GM23338 (cell line): ENCODE measurements around the gene COG2. TPM values are rescaled to one million over a fixed set of nuclear protein-coding genes. Genes with fewer than 3 reads are reported as not detected.

Source experiments
- ATAC-seq: fragments of 200-7000 bp; cut with Tn5 transposase; 3 replicates; pipeline ENCODE4 v1.9.1; 2020
- DNase-seq: peaks from one replicate; pipeline ENCODE4 v3.0.0-alpha.2; 2015; ENCODE audit warnings: low spot score
- H2AFZ ChIP-seq: fragments of 200-600 bp; sonication (generic); 2 replicates; pipeline ENCODE4 v1.8.0; 2016; ENCODE audit warnings: antibody characterized with exemption, mild to moderate bottlenecking, moderate library complexity
- H3F3A ChIP-seq: fragments of 200-600 bp; sonication (generic); replicated peaks from 2 replicates; pipeline ENCODE4 v1.8.0; 2017; ENCODE audit warnings: antibody characterized with exemption, mixed run types, low read depth
- H3K27ac ChIP-seq: fragments of 200-600 bp; sonication (generic); 2 replicates; pipeline ENCODE4 v1.6.1; 2016; ENCODE audit warnings: low read depth
- H3K27me3 ChIP-seq: fragments of 200-600 bp; sonication (generic); 2 replicates; pipeline ENCODE4 v1.8.0; 2016; ENCODE audit warnings: mild to moderate bottlenecking, mixed run types, moderate library complexity; ENCODE audit not compliant: insufficient read depth
- H3K36me3 ChIP-seq: fragments of 200-600 bp; sonication (generic); 2 replicates; pipeline ENCODE4 v1.8.0; 2016; ENCODE audit warnings: mild to moderate bottlenecking; ENCODE audit not compliant: insufficient read depth
- H3K4me1 ChIP-seq: fragments of 200-600 bp; sonication (generic); 2 replicates; pipeline ENCODE4 v1.8.0; 2016; ENCODE audit warnings: mild to moderate bottlenecking, moderate library complexity; ENCODE audit not compliant: insufficient read depth
- H3K4me2 ChIP-seq: fragments of 200-600 bp; sonication (generic); 2 replicates; pipeline ENCODE4 v1.7.1; 2017; ENCODE audit warnings: mixed run types
- H3K4me3 ChIP-seq: fragments of 200-600 bp; sonication (generic); 2 replicates; pipeline ENCODE4 v1.6.1; 2016; ENCODE audit warnings: mixed run types
- H3K79me2 ChIP-seq: fragments of 200-600 bp; sonication (generic); replicated peaks from 2 replicates; pipeline ENCODE4 v1.8.0; 2017; ENCODE audit warnings: mild to moderate bottlenecking; ENCODE audit not compliant: insufficient read depth
- H3K9me2 ChIP-seq: fragments of 200-600 bp; sonication (generic); 2 replicates; pipeline ENCODE4 v1.8.0; 2017; ENCODE audit not compliant: insufficient read depth
- H4K20me1 ChIP-seq: fragments of 200-600 bp; sonication (generic); replicated peaks from 2 replicates; pipeline ENCODE4 v1.8.0; 2017; ENCODE audit warnings: mild to moderate bottlenecking; ENCODE audit not compliant: insufficient read depth
- H3K27ac Mint-ChIP-seq: 2 replicates; pipeline ENCODE4 v1.8.0; 2020; ENCODE audit warnings: inconsistent platforms, mild to moderate bottlenecking, moderate library complexity, mixed read lengths
- H3K27me3 Mint-ChIP-seq: 3 replicates; pipeline ENCODE4 v1.8.0; 2022; ENCODE audit warnings: low read depth, mild to moderate bottlenecking, moderate library complexity, mixed read lengths, inconsistent platforms; ENCODE audit not compliant: insufficient read depth, poor library complexity
- H3K36me3 Mint-ChIP-seq: 3 replicates; pipeline ENCODE4 v1.8.0; 2021; ENCODE audit warnings: low read depth, mild to moderate bottlenecking, inconsistent platforms, moderate library complexity, mixed read lengths
- H3K4me1 Mint-ChIP-seq: 3 replicates; pipeline ENCODE4 v1.8.0; 2020; ENCODE audit warnings: mild to moderate bottlenecking, inconsistent platforms, mixed read lengths
- H3K4me3 Mint-ChIP-seq: 3 replicates; pipeline ENCODE4 v1.8.0; 2021; ENCODE audit warnings: moderate library complexity, mild to moderate bottlenecking, inconsistent platforms, mixed read lengths
- H3K9me3 Mint-ChIP-seq: 3 replicates; pipeline ENCODE4 v1.8.0; 2020; ENCODE audit warnings: moderate library complexity, mild to moderate bottlenecking, inconsistent platforms, mixed read lengths
- CREB1 ChIP-seq: fragments of 250-450 bp; sonication (Bioruptor Pico); IDR thresholded peaks from 2 replicates; pipeline ENCODE4 v1.5.0; 2020; ENCODE audit warnings: low read depth, mild to moderate bottlenecking, moderate library complexity
- CTCF ChIP-seq, 2 experiments: fragments of 200-600 bp in 1 of 2; sonication (generic) in 1 of 2; conservative IDR thresholded peaks; 2 replicates each; pipeline versions ENCODE4 v1.5.1 to v1.6.1; 2016 to 2017; ENCODE audit warnings: antibody characterized with exemption in 2 of 2, low read depth in 2 of 2, mild to moderate bottlenecking in 2 of 2, moderate library complexity in 1 of 2
- ETS1 ChIP-seq: IDR thresholded peaks from 2 replicates; pipeline ENCODE4 v1.6.1; 2016; ENCODE audit warnings: antibody characterized with exemption
- EZH2 ChIP-seq: fragments of 200-600 bp; sonication (generic); IDR thresholded peaks from one replicate; pipeline ENCODE4 v1.8.0; 2017; ENCODE audit warnings: antibody characterized with exemption, mild to moderate bottlenecking, low read depth; ENCODE audit not compliant: unreplicated experiment
- EZH2phosphoT487 ChIP-seq: fragments of 200-600 bp; sonication (generic); IDR thresholded peaks from one replicate; pipeline ENCODE4 v1.8.1; 2018; ENCODE audit warnings: antibody characterized with exemption; ENCODE audit not compliant: unreplicated experiment
- JUNB ChIP-seq: IDR thresholded peaks from one replicate; pipeline ENCODE4 v1.6.1; 2016; ENCODE audit warnings: antibody characterized with exemption; ENCODE audit not compliant: unreplicated experiment
- NANOG ChIP-seq: IDR thresholded peaks from 2 replicates; pipeline ENCODE4 v1.6.1; 2016; ENCODE audit warnings: antibody characterized with exemption, borderline replicate concordance
- POLR2AphosphoS5 ChIP-seq: IDR thresholded peaks from 2 replicates; pipeline ENCODE4 v1.6.1; 2016; ENCODE audit warnings: antibody characterized with exemption, low read depth
- REST ChIP-seq: IDR thresholded peaks from one replicate; pipeline ENCODE4 v1.6.1; 2018; ENCODE audit warnings: antibody characterized with exemption; ENCODE audit not compliant: unreplicated experiment
- STAT1 ChIP-seq: IDR thresholded peaks from one replicate; pipeline ENCODE4 v1.6.1; 2016; ENCODE audit warnings: antibody characterized with exemption; ENCODE audit not compliant: unreplicated experiment
- ZNF114 ChIP-seq: fragments of 250-450 bp; sonication (Bioruptor Pico); IDR thresholded peaks from 2 replicates; pipeline ENCODE4 v1.5.0; 2020; ENCODE audit warnings: mild to moderate bottlenecking, moderate library complexity
- ZNF331 ChIP-seq: fragments of 250-450 bp; sonication (Bioruptor Pico); IDR thresholded peaks from 2 replicates; pipeline ENCODE4 v1.5.0; 2020; ENCODE audit warnings: low read depth, mild to moderate bottlenecking, moderate library complexity
- ZNF462 ChIP-seq: fragments of 250-450 bp; sonication (Bioruptor Pico); IDR thresholded peaks from 2 replicates; pipeline ENCODE4 v1.5.0; 2020; ENCODE audit warnings: mild to moderate bottlenecking, moderate library complexity
- polyA plus RNA-seq: library from polyadenylated mRNA; unstranded; fragments of >200 nt; fragmentation: Nextera tagmentation; extraction: Ambion mirVana; gene quantifications from 2 replicates; pipeline ENCODE4 v1.2.1, GENCODE V29; 2016
- total RNA-seq: library from RNA; depleted of rRNA; stranded (reverse); fragments of >200 nt; shearing (Covaris generic); gene quantifications from 2 replicates; pipeline ENCODE4 v1.2.3, GENCODE V29; 2014

COG2 gene
- total and polyA plus RNA-seq, 2 experiments from 2014 or later, result 35.8 to 38.5 TPM

GRCh38 chr1:230680300-230681025 is 38.2 kb downstream of the COG2 start:
- no peak for DNase-seq
- no peaks in the 10 kb centered on the region for H3K4me1 Mint-ChIP-seq
- peaks cover 34% of the 10 kb centered on the region for H3K36me3 ChIP-seq
- no peak overlapping the region for H3K27ac Mint-ChIP-seq
- no peak overlapping the region for H3K4me3 ChIP-seq
- H3K27me3 ChIP-seq, result no peaks in the 10 kb centered on the region
- H3K27ac ChIP-seq, result no peak overlapping the region
- H3K4me2 ChIP-seq, result no peak overlapping the region
- TF ChIP-seq CTCF (conservative IDR thresholded peaks at IDR 0.05; ENCODE audit: low read depth in 2 of 2) (no peak), ETS1 (no peak), ZNF331 (CRISPR knock-in tag) (no peak), REST (no peak), NANOG (no peak), ZNF114 (CRISPR knock-in tag) (no peak), CREB1 (CRISPR knock-in tag) (no peak), EZH2phosphoT487 (no peak), EZH2 (no peak), JUNB (no peak), POLR2AphosphoS5 (no peak), STAT1 (no peak), ZNF462 (CRISPR knock-in tag) (no peak)
- no peaks in the 10 kb centered on the region for H3K9me2 ChIP-seq
- no peak for ATAC-seq
- H3K27me3 Mint-ChIP-seq, result no peaks in the 10 kb centered on the region
- no peaks in the 10 kb centered on the region for H3K79me2 ChIP-seq
- H3K36me3 Mint-ChIP-seq, result peaks cover 57% of the 10 kb centered on the region
- no peaks in the 10 kb centered on the region; the same call in 1 of the 2 replicates for H4K20me1 ChIP-seq
- H3K9me3 Mint-ChIP-seq, result no peaks in the 10 kb centered on the region
- no peaks in the 10 kb centered on the region for H3F3A ChIP-seq
- no peak overlapping the region for H2AFZ ChIP-seq
- no peak overlapping the region for H3K4me3 Mint-ChIP-seq
- no peaks in the 10 kb centered on the region for H3K4me1 ChIP-seq
